ENCODE results near the gene KLF3.

The KLF3 gene

GRCh38 chr4:38659346-38659745, 4.7 kb upstream of the KLF3 start:
- no peak for DNase-seq (ENCODE audit: extremely low spot score)
- CTCF ChIA-PET = interaction anchor here (0.6 kb wide), 1 partner anchor 861 kb away, joined by 4 read pairs; no protein-coding TSS in a partner anchor
- POLR2A ChIA-PET = no interaction called here
- TF ChIP-seq SUZ12 (IDR thresholded peaks at IDR 0.05) = no peak
- no peak for TF ChIP-seq HDGF (IDR thresholded peaks at IDR 0.05; ENCODE audit: borderline replicate concordance)
- TF ChIP-seq TARDBP (IDR thresholded peaks at IDR 0.05) = no peak
- TF ChIP-seq LEF1 (IDR thresholded peaks at IDR 0.05; ENCODE audit: borderline replicate concordance) = no peak
- no peak for TF ChIP-seq ELF4 (IDR thresholded peaks at IDR 0.05)

DNA sequence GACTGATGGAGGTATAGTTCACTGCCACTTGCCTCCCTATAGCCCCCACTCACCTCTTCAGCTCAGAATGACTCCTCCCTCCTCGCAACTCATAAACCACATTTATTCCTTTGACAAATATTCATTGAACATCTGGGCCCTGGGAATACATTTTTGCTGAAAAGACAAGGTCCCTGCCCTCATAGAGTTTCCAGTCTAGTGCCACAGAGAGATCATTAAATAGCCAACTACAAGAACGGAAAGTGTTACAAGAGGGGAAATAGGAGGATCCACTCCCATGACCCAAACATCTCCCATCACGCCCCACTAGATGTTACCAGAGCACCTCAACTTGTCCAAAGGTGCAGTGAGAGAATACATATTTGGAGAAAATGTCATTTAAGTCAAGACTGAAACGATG, 3.2 kb upstream of the KLF3 start:
- ChIA-PET CTCF (no interaction called here), POLR2A (no interaction called here)
- DNase-seq (ENCODE audit: extremely low spot score) = no peak
- TF ChIP-seq TARDBP (IDR thresholded peaks at IDR 0.05) (no peak), CTBP1 (IDR thresholded peaks at IDR 0.05; ENCODE audit: borderline replicate concordance) (no peak), FOXK2 (IDR thresholded peaks at IDR 0.05) (no peak), ELF4 (IDR thresholded peaks at IDR 0.05) (no peak), FOXM1 (IDR thresholded peaks at IDR 0.05; ENCODE audit: borderline replicate concordance) (no peak), SUZ12 (IDR thresholded peaks at IDR 0.05) (no peak), SP1 (IDR thresholded peaks at IDR 0.05) (no peak), NFRKB (IDR thresholded peaks at IDR 0.05) (no peak), FOXA1 (IDR thresholded peaks at IDR 0.05) (no peak), LEF1 (IDR thresholded peaks at IDR 0.05; ENCODE audit: borderline replicate concordance) (no peak), PKNOX1 (IDR thresholded peaks at IDR 0.05) (no peak), ARNT (IDR thresholded peaks at IDR 0.05) (no peak), BHLHE40 (IDR thresholded peaks at IDR 0.05; ENCODE audit: borderline replicate concordance) (no peak), HDGF (IDR thresholded peaks at IDR 0.05; ENCODE audit: borderline replicate concordance) (no peak), ZNF384 (IDR thresholded peaks at IDR 0.05) (no peak), L3MBTL2 (conservative IDR thresholded peaks at IDR 0.05) (no peak)

GRCh38 chr4:38661371-38661770, 2.6 kb upstream of the KLF3 start:
- no peak for DNase-seq (ENCODE audit: extremely low spot score)
- ChIA-PET POLR2A (no interaction called here), CTCF (no interaction called here)
- no peak for TF ChIP-seq ZNF384 (IDR thresholded peaks at IDR 0.05)
- no peak for TF ChIP-seq FOXA1 (IDR thresholded peaks at IDR 0.05)
- no peak for TF ChIP-seq SUZ12 (IDR thresholded peaks at IDR 0.05)
- no peak for TF ChIP-seq LEF1 (IDR thresholded peaks at IDR 0.05; ENCODE audit: borderline replicate concordance)
- no peak for TF ChIP-seq PKNOX1 (IDR thresholded peaks at IDR 0.05)
- no peak for TF ChIP-seq SP1 (IDR thresholded peaks at IDR 0.05)
- TF ChIP-seq ARNT (IDR thresholded peaks at IDR 0.05) = no peak
- no peak for TF ChIP-seq ELF4 (IDR thresholded peaks at IDR 0.05)
- no peak for TF ChIP-seq L3MBTL2 (conservative IDR thresholded peaks at IDR 0.05)
- TF ChIP-seq HDGF (IDR thresholded peaks at IDR 0.05; ENCODE audit: borderline replicate concordance) = no peak
- TF ChIP-seq FOXM1 (IDR thresholded peaks at IDR 0.05; ENCODE audit: borderline replicate concordance) = no peak
- no peak for TF ChIP-seq BHLHE40 (IDR thresholded peaks at IDR 0.05; ENCODE audit: borderline replicate concordance)
- TF ChIP-seq CTBP1 (IDR thresholded peaks at IDR 0.05; ENCODE audit: borderline replicate concordance) = no peak
- TF ChIP-seq TARDBP (IDR thresholded peaks at IDR 0.05) = no peak
- TF ChIP-seq NFRKB (IDR thresholded peaks at IDR 0.05) = no peak
- TF ChIP-seq FOXK2 (IDR thresholded peaks at IDR 0.05) = no peak

- POLR2A ChIA-PET = interaction anchor here (0.9 to 1.3 kb wide), 3 partner anchors 8 to 342 kb away, joined by 3 to 4 read pairs (median 3); no protein-coding TSS in a partner anchor
- no peak for TF ChIP-seq SP1 (IDR thresholded peaks at IDR 0.05)
- no peak for TF ChIP-seq L3MBTL2 (conservative IDR thresholded peaks at IDR 0.05)
- TF ChIP-seq NFRKB (IDR thresholded peaks at IDR 0.05) = no peak
- no peak for TF ChIP-seq FOXK2 (IDR thresholded peaks at IDR 0.05)
- no peak for TF ChIP-seq PKNOX1 (IDR thresholded peaks at IDR 0.05)
- TF ChIP-seq SUZ12 (IDR thresholded peaks at IDR 0.05) = no peak
- DNase-seq (ENCODE audit: extremely low spot score) = no peak
- CTCF ChIA-PET = interaction anchor here (0.5 kb wide), 1 partner anchor 343 kb away, joined by 6 read pairs; no protein-coding TSS in a partner anchor
Observed at GRCh38 chr4:38662522-38663089, 1.4 kb upstream of the KLF3 start.

DNA sequence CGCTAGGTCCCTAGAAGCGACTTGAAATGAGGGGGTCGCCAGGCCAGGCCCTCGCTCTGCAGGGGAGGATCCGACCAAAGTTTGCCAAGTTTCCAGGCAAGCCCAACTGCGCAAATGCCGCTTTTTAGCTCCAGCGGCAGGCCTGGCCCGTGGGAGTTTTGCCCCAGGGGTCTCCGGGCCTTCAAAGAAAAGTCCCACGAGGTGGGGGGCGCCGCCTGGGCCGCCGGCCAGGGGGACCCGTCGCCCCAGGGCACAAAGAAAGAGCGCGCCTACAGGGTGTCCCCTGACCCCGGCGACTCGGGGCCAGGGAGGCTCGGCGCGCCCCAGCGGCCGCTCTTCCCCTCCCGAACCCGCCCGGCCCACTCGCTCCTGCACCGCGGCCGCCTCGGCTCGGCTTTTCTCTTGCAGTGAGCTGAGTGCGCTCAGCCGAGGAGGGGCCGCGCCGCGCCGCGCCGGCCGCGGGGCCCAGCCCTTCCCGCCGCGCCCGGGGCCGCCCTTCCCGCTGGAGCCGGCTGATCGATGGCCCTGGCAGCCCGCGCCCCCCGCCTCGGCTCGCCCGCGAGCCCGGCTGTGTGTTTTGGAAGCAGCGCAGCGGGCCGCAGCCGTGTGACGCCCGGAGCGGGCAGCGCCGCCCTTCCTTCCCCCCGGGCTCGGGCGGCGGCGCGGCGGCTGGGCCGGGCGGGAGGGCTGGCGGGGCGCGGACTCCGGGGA, 754 bp upstream of the KLF3 start:
- CTCF ChIA-PET = no interaction called here
- TF ChIP-seq ARNT (IDR thresholded peaks at IDR 0.05) (no peak), FOXA1 (IDR thresholded peaks at IDR 0.05) (no peak), LEF1 (IDR thresholded peaks at IDR 0.05; ENCODE audit: borderline replicate concordance) (no peak), NFRKB (IDR thresholded peaks at IDR 0.05) (no peak), L3MBTL2 (conservative IDR thresholded peaks at IDR 0.05) (no peak), ELF4 (IDR thresholded peaks at IDR 0.05) (no peak), ZNF384 (IDR thresholded peaks at IDR 0.05) (no peak), TARDBP (IDR thresholded peaks at IDR 0.05) (no peak), FOXK2 (IDR thresholded peaks at IDR 0.05) (no peak), PKNOX1 (IDR thresholded peaks at IDR 0.05) (no peak), FOXM1 (IDR thresholded peaks at IDR 0.05; ENCODE audit: borderline replicate concordance) (no peak), SP1 (IDR thresholded peaks at IDR 0.05) (no peak), SUZ12 (IDR thresholded peaks at IDR 0.05) (no peak)
- peak; percentile 56 for DNase-seq (ENCODE audit: extremely low spot score)
- POLR2A ChIA-PET = interaction anchor here (0.6 to 1.3 kb wide), 3 partner anchors 9 to 174 kb away, joined by 3 read pairs; no protein-coding TSS in a partner anchor

All from HEK293T (cell line).